ENCODE data around the gene FIGN.

- TF ChIP-seq SIN3A (IDR thresholded peaks at IDR 0.05; ENCODE audit: borderline replicate concordance, insufficient read depth, low read length) (no peak), POLR2AphosphoS5 (IDR thresholded peaks at IDR 0.05; ENCODE audit: low read depth, low read length) (no peak)
These were observed 114.3 kb downstream of the FIGN start for GRCh38 chr2:163621445-163622004.

Data from PFSK-1 (cell line).